GM12878 (cell line): ENCODE measurements around the gene MFSD12. TPM values are rescaled to one million over a fixed set of nuclear protein-coding genes. Genes with fewer than 3 reads are reported as not detected.

ENCODE experiments used
- ATAC-seq: fragments of 200-7000 bp; cut with Tn5 transposase; 3 replicates; pipeline ENCODE4 v1.9.1; 2020; ENCODE audit warnings: mild to moderate bottlenecking, moderate library complexity
- BruUV-seq: library from RNA; stranded (reverse); fragments of 400-500 nt; replicated peaks from 2 replicates; lab custom pipeline; 2021; lab: Mats Ljungman, UMichigan
- CTCF ChIA-PET: fragments of 300-600 bp; sonication (Branson Sonifier 250); formaldehyde crosslinking; extraction: SDS; loops from one replicate; lab custom pipeline; 2021; ENCODE audit warnings: inconsistent platforms; lab: Yijun Ruan, JAX
- POLR2A ChIA-PET: fragments of 350-600 bp; formaldehyde crosslinking; extraction: SDS; loops from one replicate; lab custom pipeline; 2021; ENCODE audit warnings: inconsistent platforms; lab: Charles Lee
- RAD21 ChIA-PET: fragments of 300-600 bp; sonication (Branson Sonifier 250); formaldehyde crosslinking; loops from one replicate; lab custom pipeline; 2023; ENCODE audit warnings: antibody characterized with exemption; ENCODE audit not compliant: unreplicated experiment; lab: Charles Lee
- SMC1A ChIA-PET: fragments of 300-600 bp; sonication (Branson Sonifier 250); formaldehyde crosslinking; loops from one replicate; lab custom pipeline; 2023; ENCODE audit not compliant: unreplicated experiment, uncharacterized antibody; lab: Charles Lee
- DNase-seq: peaks from one replicate; pipeline ENCODE4 v3.0.0-alpha.2; 2011; ENCODE audit warnings: low read depth, low spot score
- FAIRE-seq: peaks from 3 replicates; lab custom pipeline; 2011; peaks lifted over from hg19 to GRCh38; lab: Jason Lieb, UNC
- H2AFZ ChIP-seq: 2 replicates; pipeline ENCODE4 v1.6.0; 2011; ENCODE audit warnings: low read depth, low read length, control low read depth; ENCODE audit not compliant: control insufficient read depth
- H3K27ac ChIP-seq: 2 replicates; pipeline ENCODE4 v1.5.1; 2011; ENCODE audit warnings: control low read depth; ENCODE audit not compliant: control insufficient read depth, insufficient read depth
- H3K27me3 ChIP-seq, 2 experiments: replicated peaks in 1 of 2; 2 replicates each; pipeline versions ENCODE4 v1.6.0 to v1.6.1; 2011; ENCODE audit warnings: low read length in 1 of 2; ENCODE audit not compliant: control insufficient read depth in 2 of 2, insufficient read depth in 2 of 2
- H3K36me3 ChIP-seq, 2 experiments: 2 replicates each; pipeline ENCODE4 v1.5.1; 2011; ENCODE audit warnings: low read length in 1 of 2; ENCODE audit not compliant: control insufficient read depth in 2 of 2, insufficient read depth in 2 of 2
- H3K4me1 ChIP-seq: 2 replicates; pipeline ENCODE4 v1.6.1; 2011; ENCODE audit warnings: mild to moderate bottlenecking, low read length, moderate library complexity, mixed read lengths; ENCODE audit not compliant: control insufficient read depth, insufficient read depth
- H3K4me2 ChIP-seq: 2 replicates; pipeline ENCODE4 v1.6.0; 2011; ENCODE audit warnings: control low read depth; ENCODE audit not compliant: control insufficient read depth, insufficient read depth
- H3K4me3 ChIP-seq: fragments of 200-600 bp; sonication (generic); 2 replicates; pipeline ENCODE4 v1.5.1; 2016
- H3K79me2 ChIP-seq: 2 replicates; pipeline ENCODE4 v1.6.0; 2011; ENCODE audit warnings: low read length; ENCODE audit not compliant: control insufficient read depth, insufficient read depth
- H3K9ac ChIP-seq: 2 replicates; pipeline ENCODE4 v1.8.0; 2011; ENCODE audit warnings: low read length, control low read depth, mixed read lengths; ENCODE audit not compliant: control insufficient read depth, insufficient read depth
- H3K9me3 ChIP-seq: replicated peaks from 3 replicates; pipeline ENCODE4 v1.5.1; 2011; ENCODE audit warnings: mild to moderate bottlenecking, low read length; ENCODE audit not compliant: control insufficient read depth, insufficient read depth
- H4K20me1 ChIP-seq: 2 replicates; pipeline ENCODE4 v1.6.0; 2011; ENCODE audit not compliant: control insufficient read depth, insufficient read depth
- FOXK2 ChIP-seq: fragments of 450-650 bp; IDR thresholded peaks from 2 replicates; pipeline ENCODE4 v1.6.1; 2017; ENCODE audit warnings: mild to moderate bottlenecking, moderate library complexity
- MXI1 ChIP-seq: fragments of 150-350 bp; IDR thresholded peaks from 2 replicates; pipeline ENCODE4 v1.6.1; 2011; ENCODE audit warnings: low read depth, mild to moderate bottlenecking, inconsistent platforms, low read length, improper control_type of control experiment
- MYB ChIP-seq: fragments of 150-350 bp; IDR thresholded peaks from 2 replicates; pipeline ENCODE4 v1.6.1; 2014; ENCODE audit warnings: mild to moderate bottlenecking, low read depth, low read length, borderline replicate concordance
- RAD51 ChIP-seq: fragments of 450-650 bp; IDR thresholded peaks from 2 replicates; pipeline ENCODE4 v1.6.1; 2016; ENCODE audit warnings: moderate library complexity, mild to moderate bottlenecking, inconsistent platforms
- RUNX3 ChIP-seq: IDR thresholded peaks from 2 replicates; pipeline ENCODE4 v1.6.1; 2012; ENCODE audit warnings: low read length, inconsistent platforms
- TAF1 ChIP-seq: IDR thresholded peaks from 2 replicates; pipeline ENCODE4 v1.6.1; 2011; ENCODE audit warnings: mild to moderate bottlenecking, low read depth, low read length, borderline replicate concordance
- WGBS: methylation state at CpG from one replicate; pipeline ENCODE4 v1.1.6; 2016; ENCODE audit warnings: low lambda C conversion rate; ENCODE audit not compliant: insufficient replicate concordance, insufficient coverage; ENCODE audit errors: missing lambda C conversion rate; 5-methylcytosine and 5-hydroxymethylcytosine counted together
- in situ Hi-C: fragments of 300-500 bp; cut with MboI; formaldehyde crosslinking; loops from 9 replicates; pipeline ENCODE4 v1.14.3; 2018; ENCODE audit warnings: mixed read lengths
- intact Hi-C: fragments of 100-400 bp; cut with micrococcal nuclease; formaldehyde crosslinking; loops from one replicate; pipeline ENCODE4 v1.14.2; 2022; ENCODE audit not compliant: unreplicated experiment
- polyA plus RNA-seq, 11 experiments: library from polyadenylated mRNA; depleted of rRNA in 4 of 11; unstranded in 6 of 11; stranded (reverse) in 5 of 11; fragments of >200 nt; fragmentation: Nextera tagmentation in 4 of 11; fragmentation: Illumina TruSeq in 1 of 11; extraction: Ambion mirVana in 4 of 11; extraction: Trizol in 1 of 11; gene quantifications; 1 replicate in 1 of 11; 2 replicates in 10 of 11; pipeline versions ENCODE4 v1.2.1 to v1.2.3, GENCODE V29; 2011 to 2016; ENCODE audit warnings: inconsistent platforms in 2 of 11, missing spikeins in 2 of 11, low read depth in 1 of 11
- total RNA-seq, 4 experiments: library from RNA; depleted of rRNA in 3 of 4; stranded (reverse); fragments of >200 nt in 3 of 4; fragmentation: Illumina TruSeq in 1 of 4; extraction: Trizol in 1 of 4; gene quantifications; 2 replicates each; pipeline versions ENCODE4 v1.2.1 to v1.2.3, GENCODE V29; 2013 to 2021
- TF ChIP-seq, protein P1 (sequence below): IDR thresholded peaks from 2 replicates; pipeline ENCODE4 v1.6.1; 2011; ENCODE audit warnings: borderline replicate concordance, low read depth, mild to moderate bottlenecking, moderate library complexity, mixed read lengths, low read length; ENCODE audit not compliant: insufficient read depth; ENCODE audit errors: extremely low read length
- TF ChIP-seq, protein P2 (sequence below): fragments of 450-650 bp; IDR thresholded peaks from 2 replicates; pipeline ENCODE4 v1.6.1; 2016; ENCODE audit warnings: mild to moderate bottlenecking
- TF ChIP-seq, protein P3 (sequence below): fragments of 450-650 bp; IDR thresholded peaks from 2 replicates; pipeline ENCODE4 v1.6.1; 2017; ENCODE audit warnings: mild to moderate bottlenecking, moderate library complexity
- TF ChIP-seq, protein P4 (sequence below): IDR thresholded peaks from 2 replicates; pipeline ENCODE4 v1.6.1; 2012; ENCODE audit warnings: low read depth, low read length, improper control_type of control experiment

Gene MFSD12
- total and polyA plus RNA-seq, 10 of the 15 experiments (the other 5 are each of a cell fraction or from before 2014, with no cell fraction given) = 0.58 to 65.9 (median 16.8) TPM

DNA sequence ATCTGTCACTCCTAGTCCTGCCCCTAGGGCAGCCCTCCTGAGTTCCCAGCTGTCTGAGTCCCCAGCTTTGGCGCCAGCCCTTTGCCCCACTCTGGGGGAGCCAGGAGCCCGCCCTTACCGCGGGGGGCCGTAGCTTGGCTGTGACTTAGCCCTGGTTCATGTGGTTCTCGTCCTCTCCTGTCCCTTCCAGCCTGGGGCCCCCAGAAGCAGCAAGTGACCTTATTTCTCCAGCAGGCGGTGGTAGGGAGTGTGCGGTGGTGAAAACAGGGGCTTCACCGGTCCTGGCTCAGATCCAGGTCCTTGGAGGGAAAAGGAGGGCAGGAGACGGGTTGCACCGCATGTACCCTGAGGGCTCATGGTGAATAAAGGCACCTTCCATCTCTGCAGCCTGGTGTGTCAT, 35.8 kb upstream of the MFSD12 start:
- DNase-seq (no peak), ATAC-seq (no peak), FAIRE-seq (no peak)
- in situ Hi-C loops = no loop called here
- RAD21 ChIA-PET = no interaction called here
- POLR2A ChIA-PET = no interaction called here
- CTCF ChIA-PET = interaction anchor here (1.3 kb wide), 2 partner anchors 9 to 30 kb away, joined by 3 to 4 read pairs; no protein-coding TSS in a partner anchor
- Histone ChIP-seq H3K4me2 (no peak overlapping the region), H2AFZ (no peak overlapping the region), H3K79me2 (no peaks in the 10 kb centered on the region), H3K36me3 (no peaks in the 10 kb centered on the region), H4K20me1 (no peaks in the 10 kb centered on the region), H3K27me3 (no peaks in the 10 kb centered on the region), H3K4me1 (no peaks in the 10 kb centered on the region), H3K27ac (no peak overlapping the region), H3K9ac (no peak overlapping the region), H3K4me3 (no peak overlapping the region), H3K9me3 (peaks cover 2% of the 10 kb centered on the region; the same call in 1 of the 3 replicates)
- WGBS = 23% methylated on average over 11 of the region's 11 CpGs
- SMC1A ChIA-PET = no interaction called here
- intact Hi-C loops = no loop called here
- TF ChIP-seq MXI1 (no peak), MYB (no peak), FOXK2 (no peak), RAD51 (no peak), TAF1 (no peak), RUNX3 (no peak)
- TF ChIP-seq, protein P1, sequence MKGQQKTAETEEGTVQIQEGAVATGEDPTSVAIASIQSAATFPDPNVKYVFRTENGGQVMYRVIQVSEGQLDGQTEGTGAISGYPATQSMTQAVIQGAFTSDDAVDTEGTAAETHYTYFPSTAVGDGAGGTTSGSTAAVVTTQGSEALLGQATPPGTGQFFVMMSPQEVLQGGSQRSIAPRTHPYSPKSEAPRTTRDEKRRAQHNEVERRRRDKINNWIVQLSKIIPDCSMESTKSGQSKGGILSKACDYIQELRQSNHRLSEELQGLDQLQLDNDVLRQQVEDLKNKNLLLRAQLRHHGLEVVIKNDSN = no peak
- TF ChIP-seq, protein P2, sequence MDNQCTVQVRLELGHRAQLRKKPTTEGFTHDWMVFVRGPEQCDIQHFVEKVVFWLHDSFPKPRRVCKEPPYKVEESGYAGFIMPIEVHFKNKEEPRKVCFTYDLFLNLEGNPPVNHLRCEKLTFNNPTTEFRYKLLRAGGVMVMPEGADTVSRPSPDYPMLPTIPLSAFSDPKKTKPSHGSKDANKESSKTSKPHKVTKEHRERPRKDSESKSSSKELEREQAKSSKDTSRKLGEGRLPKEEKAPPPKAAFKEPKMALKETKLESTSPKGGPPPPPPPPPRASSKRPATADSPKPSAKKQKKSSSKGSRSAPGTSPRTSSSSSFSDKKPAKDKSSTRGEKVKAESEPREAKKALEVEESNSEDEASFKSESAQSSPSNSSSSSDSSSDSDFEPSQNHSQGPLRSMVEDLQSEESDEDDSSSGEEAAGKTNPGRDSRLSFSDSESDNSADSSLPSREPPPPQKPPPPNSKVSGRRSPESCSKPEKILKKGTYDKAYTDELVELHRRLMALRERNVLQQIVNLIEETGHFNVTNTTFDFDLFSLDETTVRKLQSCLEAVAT = no peak
- TF ChIP-seq, protein P3, sequence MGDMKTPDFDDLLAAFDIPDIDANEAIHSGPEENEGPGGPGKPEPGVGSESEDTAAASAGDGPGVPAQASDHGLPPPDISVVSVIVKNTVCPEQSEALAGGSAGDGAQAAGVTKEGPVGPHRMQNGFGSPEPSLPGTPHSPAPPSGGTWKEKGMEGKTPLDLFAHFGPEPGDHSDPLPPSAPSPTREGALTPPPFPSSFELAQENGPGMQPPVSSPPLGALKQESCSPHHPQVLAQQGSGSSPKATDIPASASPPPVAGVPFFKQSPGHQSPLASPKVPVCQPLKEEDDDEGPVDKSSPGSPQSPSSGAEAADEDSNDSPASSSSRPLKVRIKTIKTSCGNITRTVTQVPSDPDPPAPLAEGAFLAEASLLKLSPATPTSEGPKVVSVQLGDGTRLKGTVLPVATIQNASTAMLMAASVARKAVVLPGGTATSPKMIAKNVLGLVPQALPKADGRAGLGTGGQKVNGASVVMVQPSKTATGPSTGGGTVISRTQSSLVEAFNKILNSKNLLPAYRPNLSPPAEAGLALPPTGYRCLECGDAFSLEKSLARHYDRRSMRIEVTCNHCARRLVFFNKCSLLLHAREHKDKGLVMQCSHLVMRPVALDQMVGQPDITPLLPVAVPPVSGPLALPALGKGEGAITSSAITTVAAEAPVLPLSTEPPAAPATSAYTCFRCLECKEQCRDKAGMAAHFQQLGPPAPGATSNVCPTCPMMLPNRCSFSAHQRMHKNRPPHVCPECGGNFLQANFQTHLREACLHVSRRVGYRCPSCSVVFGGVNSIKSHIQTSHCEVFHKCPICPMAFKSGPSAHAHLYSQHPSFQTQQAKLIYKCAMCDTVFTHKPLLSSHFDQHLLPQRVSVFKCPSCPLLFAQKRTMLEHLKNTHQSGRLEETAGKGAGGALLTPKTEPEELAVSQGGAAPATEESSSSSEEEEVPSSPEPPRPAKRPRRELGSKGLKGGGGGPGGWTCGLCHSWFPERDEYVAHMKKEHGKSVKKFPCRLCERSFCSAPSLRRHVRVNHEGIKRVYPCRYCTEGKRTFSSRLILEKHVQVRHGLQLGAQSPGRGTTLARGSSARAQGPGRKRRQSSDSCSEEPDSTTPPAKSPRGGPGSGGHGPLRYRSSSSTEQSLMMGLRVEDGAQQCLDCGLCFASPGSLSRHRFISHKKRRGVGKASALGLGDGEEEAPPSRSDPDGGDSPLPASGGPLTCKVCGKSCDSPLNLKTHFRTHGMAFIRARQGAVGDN = no peak
- TF ChIP-seq, protein P4, sequence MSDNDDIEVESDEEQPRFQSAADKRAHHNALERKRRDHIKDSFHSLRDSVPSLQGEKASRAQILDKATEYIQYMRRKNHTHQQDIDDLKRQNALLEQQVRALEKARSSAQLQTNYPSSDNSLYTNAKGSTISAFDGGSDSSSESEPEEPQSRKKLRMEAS = no peak
- BruUV-seq = no TSS peak
